Measurements from ENCODE around the gene MPHOSPH9.

MPHOSPH9 gene

DNA sequence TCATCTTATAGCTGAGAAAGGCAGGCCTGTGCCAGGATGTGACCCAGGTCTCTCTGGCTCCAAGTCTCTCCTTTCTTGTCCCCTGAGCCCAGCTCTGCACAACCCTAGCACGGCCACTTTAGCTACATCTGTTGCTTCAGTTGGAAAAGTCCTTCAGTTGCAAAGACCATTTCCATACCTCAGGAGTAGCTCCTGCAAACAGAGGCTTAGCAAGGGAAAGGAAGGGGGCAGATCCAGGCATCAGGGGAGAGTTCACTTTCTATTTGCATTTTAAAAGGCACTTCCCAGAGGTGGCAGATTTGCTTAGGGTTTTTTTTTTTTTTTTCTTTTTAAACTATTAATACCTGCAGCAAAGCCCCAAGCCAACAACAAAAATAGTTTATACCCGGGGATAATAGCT is 79.0 kb downstream of the MPHOSPH9 start:
- DNase-seq (ENCODE audit: extremely low spot score, insufficient read length, low read depth) (no peak), FAIRE-seq (no peak)

- DNase-seq (ENCODE audit: extremely low spot score, insufficient read length, low read depth) (no peak), FAIRE-seq (no peak)
Observed at GRCh38 chr12:123152833-123153232, 80.1 kb downstream of the MPHOSPH9 start.

DNA sequence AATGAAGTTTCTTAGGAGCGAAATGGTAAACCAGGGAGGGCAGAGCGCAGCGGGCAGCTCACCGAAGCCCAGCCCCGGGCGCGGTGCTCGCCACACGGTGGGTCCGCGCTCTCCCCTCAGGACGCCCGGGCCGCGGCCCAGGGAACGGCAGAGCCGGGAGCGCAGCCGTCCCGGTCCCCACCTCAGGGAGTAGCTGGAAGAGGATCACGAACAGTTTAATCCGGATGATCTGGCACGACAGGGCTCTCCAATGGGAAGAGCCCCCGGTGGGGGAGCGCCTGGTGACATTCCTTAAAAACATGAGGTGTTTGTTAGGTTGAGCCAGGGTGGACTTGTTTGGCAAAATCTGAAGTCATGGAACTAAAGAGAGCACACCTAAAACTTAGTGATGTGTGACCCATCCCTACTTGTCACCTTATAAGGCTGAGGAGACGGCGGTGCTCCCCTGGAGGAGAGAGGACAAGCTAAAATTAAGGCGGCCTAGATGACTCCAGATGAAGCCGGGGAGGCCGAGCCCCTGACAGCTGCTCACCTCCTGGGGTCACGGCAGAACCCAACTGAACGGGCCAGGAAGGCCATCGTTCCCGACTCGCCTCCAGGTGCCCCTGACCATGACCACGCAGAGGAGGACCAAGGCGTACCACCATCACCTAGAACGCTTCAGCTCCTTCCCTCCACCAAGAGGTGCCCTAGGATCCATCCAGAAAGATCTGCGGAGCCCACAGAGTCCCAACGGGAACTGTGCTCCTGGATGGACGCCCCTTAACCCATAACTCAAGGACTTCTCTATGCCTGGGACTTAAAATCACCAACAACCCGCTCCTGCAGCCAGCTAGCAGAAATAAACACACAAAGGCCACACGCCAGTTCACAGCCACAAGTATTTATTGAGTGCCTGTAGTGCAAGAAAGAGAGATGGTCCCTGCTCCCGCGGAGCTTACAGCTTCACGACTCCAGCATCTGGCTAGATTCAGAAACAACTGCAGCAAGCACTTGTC is 81.2 kb downstream of the MPHOSPH9 start:
- no peak for DNase-seq (ENCODE audit: extremely low spot score, insufficient read length, low read depth)
- FAIRE-seq, result no peak

DNA sequence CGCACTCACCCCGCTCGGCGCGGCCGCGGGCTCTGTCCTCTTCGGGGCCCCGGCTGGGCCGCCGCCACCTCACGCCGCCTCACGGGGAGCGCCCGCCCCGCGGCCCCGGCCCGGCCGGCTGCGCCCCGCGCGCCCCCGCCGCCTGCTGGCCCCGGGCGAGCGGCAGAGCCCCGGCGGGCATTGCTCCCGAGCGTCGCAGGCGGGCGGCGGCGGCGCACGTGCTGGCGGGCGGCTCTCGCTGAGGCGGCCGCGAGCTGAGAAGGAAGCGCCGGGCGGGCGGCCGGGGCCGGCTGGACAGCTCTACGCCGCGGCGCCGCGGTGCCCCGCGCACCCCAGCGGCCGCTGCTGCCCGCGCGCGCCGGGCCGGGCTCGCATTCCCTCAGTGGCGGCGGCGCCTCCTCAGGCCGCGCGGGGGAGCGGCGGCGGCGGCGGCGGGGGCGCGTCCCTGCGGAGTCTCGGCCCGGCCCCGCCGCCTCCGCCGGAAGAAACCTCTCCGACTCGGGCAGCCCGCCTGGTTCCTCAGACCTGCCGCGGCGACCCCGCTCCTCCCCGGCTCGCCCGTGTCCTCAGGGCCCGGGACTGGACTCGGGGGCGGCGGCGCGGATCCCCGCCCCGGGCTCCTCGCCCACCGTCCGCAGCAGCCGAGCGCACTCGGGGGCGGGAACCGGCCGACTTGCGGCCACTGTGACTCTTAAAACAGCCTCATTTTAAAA is 82.0 kb downstream of the MPHOSPH9 start, which contains the start of gene PITPNM2:
TSS of gene PITPNM2 (minus strand) at position 347 of the 713 bp plus-strand sequence. CDS start 116,500 bp downstream, outside the sequence.
- no peak for FAIRE-seq
- DNase-seq (ENCODE audit: extremely low spot score, insufficient read length, low read depth), result peak; percentile 62

GRCh38 chr12:123150275-123150743 is 82.6 kb downstream of the MPHOSPH9 start:
- DNase-seq (ENCODE audit: extremely low spot score, insufficient read length, low read depth) (peak; percentile 20), FAIRE-seq (no peak)

GRCh38 chr12:123149501-123150274 is 83.3 kb downstream of the MPHOSPH9 start:
- FAIRE-seq (no peak), DNase-seq (ENCODE audit: extremely low spot score, insufficient read length, low read depth) (no peak)

DNA sequence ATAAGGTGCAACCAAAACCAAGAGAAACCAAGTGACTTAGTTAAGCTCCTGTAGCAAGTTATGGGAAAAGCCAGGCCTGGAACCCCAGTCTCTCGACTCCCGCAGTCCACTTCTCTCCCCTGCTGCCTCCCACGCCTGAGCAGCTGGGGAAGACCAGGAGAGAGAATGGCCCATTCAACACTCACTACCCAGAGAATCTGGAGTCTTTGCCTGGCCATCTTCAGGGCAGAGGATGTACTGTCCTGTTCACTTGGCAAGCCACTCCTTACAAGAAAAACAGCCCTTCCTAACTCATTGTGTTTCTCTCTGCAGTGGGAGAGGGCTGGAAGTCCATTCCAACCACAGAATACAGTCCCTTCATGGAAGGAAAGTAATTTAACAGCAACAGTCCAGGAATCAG is 83.9 kb downstream of the MPHOSPH9 start:
- no peak for DNase-seq (ENCODE audit: extremely low spot score, insufficient read length, low read depth)
- FAIRE-seq, result no peak

- no peak for DNase-seq (ENCODE audit: extremely low spot score, insufficient read length, low read depth)
- no peak for FAIRE-seq
Observed at GRCh38 chr12:123148655-123149054, 84.3 kb downstream of the MPHOSPH9 start.

GRCh38 chr12:123148223-123148622 is 84.7 kb downstream of the MPHOSPH9 start:
- no peak for DNase-seq (ENCODE audit: extremely low spot score, insufficient read length, low read depth)
- FAIRE-seq, result no peak

DNA sequence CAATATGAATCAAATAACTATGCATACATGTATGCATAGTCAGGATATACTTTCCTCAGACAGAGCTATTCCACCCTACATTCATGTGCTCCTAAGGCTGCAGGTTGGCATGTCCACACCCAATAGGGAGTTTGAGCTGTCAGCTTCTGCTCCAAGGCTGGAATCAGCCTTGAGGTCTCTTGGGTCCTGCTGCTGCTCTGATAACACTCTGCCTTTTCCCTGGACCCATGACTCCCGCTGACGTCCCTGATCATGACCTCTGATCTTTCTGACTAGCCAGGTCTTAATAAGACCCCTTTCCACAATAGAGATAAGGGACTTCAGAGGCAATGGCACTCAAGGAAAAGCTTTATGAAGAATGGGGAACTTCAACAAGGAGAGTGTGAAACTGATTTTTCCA is 87.7 kb downstream of the MPHOSPH9 start:
- FAIRE-seq, result no peak
- no peak for DNase-seq (ENCODE audit: extremely low spot score, insufficient read length, low read depth)

DNA sequence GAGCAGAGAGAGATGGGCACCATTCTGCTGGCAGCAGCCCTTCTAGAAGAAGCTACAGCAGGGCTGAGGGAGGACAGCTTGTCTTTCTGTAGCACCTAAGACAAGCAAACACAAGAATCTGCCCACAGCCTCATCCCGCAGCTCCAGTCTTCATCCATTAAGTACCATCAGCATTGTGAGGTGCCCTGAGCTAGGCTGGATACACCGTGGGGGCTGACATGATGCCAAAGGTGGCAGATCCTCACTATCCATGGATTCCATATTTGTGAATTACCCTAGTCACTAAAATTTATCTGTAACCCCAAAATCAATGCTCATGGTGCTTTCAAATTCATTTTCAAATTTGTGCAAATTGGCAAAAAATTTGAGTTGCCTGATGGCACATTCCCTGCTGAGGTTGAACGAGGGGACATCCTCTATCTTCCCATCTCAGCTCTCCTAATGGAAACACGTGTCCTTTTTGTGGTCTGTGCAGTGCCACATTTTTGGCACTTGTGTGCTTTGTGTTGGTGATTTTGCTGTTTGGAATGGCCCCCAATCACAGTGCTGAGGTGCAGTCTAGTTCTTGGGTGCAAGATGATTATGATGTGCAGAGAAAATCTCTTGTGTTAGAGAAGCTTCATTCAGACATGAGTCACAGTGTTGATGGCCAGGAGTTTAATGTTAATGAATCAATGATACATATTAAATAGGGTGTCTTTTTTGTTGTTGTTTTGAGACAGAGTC is 89.0 kb downstream of the MPHOSPH9 start:
- FAIRE-seq (no peak), DNase-seq (ENCODE audit: extremely low spot score, insufficient read length, low read depth) (no peak)

DNA sequence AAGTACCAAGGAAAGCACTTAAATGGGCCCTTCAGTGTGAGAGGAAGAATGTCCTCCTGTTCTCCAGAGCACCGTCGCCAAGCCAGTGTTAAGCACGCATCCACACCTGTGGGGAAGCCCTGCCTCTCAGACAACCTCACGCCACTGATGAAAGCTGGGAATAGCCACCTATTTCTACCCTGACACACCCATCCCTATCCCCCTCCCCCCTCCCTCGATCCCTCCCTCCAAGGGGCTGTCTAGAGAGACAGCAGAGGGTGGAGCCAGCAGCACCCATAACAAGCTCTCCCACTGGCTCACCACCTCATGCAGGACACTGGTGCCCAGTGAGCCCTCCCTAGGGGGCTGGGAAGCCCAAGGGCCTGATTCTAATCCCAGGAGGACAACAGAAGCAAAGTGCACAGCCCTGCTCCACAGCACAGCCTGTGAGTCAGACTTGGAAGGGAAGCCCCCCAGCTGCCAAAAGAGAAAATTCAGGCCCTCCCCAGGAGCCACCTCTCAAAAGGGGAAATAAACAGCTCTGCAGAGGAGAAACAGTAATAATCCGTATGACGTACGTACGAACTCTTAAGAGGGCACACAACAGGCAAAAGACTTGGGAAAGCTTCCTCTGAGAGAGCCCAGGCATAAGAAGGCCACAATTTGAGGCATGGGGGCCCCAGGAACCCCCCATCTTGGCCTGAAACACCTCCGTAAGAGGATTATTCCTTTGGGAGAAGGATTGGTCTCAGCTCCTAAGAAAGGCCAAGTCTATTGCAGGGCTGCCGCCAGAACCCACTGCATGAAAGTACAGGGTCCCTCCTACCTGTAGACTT is 89.8 kb downstream of the MPHOSPH9 start:
- FAIRE-seq, result no peak
- DNase-seq (ENCODE audit: extremely low spot score, insufficient read length, low read depth), result no peak

GRCh38 chr12:123142518-123142840 is 90.5 kb downstream of the MPHOSPH9 start:
- DNase-seq (ENCODE audit: extremely low spot score, insufficient read length, low read depth), result no peak
- FAIRE-seq, result no peak

DNA sequence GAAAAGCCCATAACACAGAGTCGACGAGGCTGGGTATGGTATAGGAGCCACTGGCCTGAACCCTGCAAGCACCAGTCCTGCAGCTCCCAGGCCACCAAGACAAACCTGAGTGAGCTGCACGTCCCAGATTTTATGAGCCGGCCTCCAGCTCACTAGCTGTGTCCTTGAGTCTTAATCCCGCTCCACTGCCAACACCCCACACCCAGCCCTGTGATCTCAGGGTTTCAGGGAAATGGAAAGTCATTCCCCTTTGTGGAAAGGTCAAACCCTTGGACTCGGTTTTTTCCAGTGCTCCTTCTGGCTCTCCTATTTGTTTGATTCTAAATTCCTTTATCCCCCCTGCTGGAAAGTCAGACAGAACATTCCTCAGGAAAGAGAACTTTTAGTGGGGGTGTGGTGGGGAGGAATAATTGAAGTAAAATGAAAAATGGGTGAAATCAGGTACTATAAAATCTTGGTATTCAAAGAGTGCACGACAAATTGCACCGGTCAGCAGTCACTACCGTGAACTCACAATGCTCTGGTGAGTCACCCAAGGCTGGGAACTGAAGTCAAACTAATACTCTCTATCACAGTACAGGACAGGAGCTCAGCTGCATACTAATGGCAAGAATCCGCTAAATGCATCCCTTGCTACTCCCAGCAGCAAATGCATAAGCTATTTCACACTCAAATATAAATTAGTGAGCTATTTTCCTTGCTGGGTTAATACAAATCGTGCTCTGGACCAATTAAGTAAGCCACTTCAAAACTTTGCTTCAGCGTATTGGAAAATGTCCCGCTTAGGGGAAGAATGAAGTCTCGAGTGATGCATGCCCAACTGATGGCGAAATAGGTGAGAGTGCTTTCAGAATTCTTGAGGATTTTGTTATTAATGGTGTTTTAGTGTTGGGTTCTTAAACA is 91.1 kb downstream of the MPHOSPH9 start:
- DNase-seq (ENCODE audit: extremely low spot score, insufficient read length, low read depth) (no peak), FAIRE-seq (no peak)

GRCh38 chr12:123140676-123141614 is 92.0 kb downstream of the MPHOSPH9 start:
- FAIRE-seq (no peak), DNase-seq (ENCODE audit: extremely low spot score, insufficient read length, low read depth) (no peak)

DNA sequence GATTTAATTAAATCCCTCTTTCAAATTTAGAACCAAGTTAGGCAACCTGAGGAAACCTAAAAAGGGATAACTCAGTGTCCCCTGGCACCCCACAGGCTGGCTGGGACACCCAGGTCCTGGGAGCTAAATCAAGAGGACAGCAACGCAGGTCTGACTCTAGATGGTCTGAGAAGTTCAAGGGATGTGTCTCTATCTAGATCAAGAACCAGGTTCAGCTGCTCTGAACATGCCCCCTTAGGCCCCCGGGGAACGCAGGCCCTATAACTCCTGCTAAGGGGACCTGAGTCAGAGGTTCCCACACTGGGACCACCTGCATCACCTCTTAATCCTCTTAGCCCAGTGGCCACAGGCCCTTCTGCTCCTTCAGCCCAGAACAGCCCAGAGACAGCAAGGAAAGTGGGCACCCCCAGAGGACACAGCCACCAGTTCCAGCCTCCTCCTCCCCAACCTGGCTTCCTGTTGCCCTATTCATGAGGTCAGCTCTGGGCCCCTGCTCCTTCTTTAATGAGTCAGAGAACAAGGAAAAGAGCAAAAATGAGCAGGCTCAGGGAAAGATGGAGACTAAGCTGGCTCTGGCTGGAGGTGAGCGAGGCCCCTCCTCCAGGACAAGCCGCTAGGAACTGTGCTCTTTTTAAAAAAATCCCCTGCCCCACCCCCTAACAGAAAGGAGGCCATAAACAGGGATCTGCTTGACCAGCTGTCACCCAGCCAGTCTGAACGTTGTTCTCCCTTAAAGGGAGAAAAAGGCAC is 92.8 kb downstream of the MPHOSPH9 start:
- DNase-seq (ENCODE audit: extremely low spot score, insufficient read length, low read depth), result no peak
- no peak for FAIRE-seq

Data from GM18507 (cell line).